NCI-H1105 (cell line): Measurements from ENCODE around the gene KRT33B.
"Not testable (repeated sequence)": the region's sequence is repeated elsewhere in the genome, so short reads cannot be mapped to it uniquely, and the experiment has no call there.

ENCODE experiments used
- DNase-seq: peaks from one replicate; lab custom pipeline; 2025; lab: John Stamatoyannopoulos, UW

Gene KRT33B

GRCh38 chr17:41369713-41370112 lies at the start of gene KRT33B:
Gene KRT33B, minus strand, starts transcription at chr17:41369813. Its CDS starts 63 bp downstream, at chr17:41369750.
- DNase-seq, result no peak

GRCh38 chr17:41418116-41418860 lies 48.7 kb upstream of the KRT33B start:
- DNase-seq, result no peak

- no peak for DNase-seq
Measured at GRCh38 chr17:41417576-41418015, 48.0 kb upstream of the KRT33B start.

GRCh38 chr17:41417127-41417526 lies 47.5 kb upstream of the KRT33B start:
- DNase-seq, result no peak

GRCh38 chr17:41416479-41416878 lies 46.9 kb upstream of the KRT33B start:
- DNase-seq, result no peak

GRCh38 chr17:41415833-41416335 lies 46.3 kb upstream of the KRT33B start:
- no peak for DNase-seq

- no peak for DNase-seq
Measured at GRCh38 chr17:41415411-41415810, 45.8 kb upstream of the KRT33B start.

- no peak for DNase-seq
Measured at GRCh38 chr17:41413982-41414381, 44.4 kb upstream of the KRT33B start.

- DNase-seq, result no peak
Measured at GRCh38 chr17:41413353-41413957, 43.8 kb upstream of the KRT33B start.

GRCh38 chr17:41411072-41411840 lies 41.6 kb upstream of the KRT33B start:
- no peak for DNase-seq

GRCh38 chr17:41407226-41407625 lies 37.6 kb upstream of the KRT33B start:
- DNase-seq, result no peak

- no peak for DNase-seq
Measured at GRCh38 chr17:41406205-41406604, 36.6 kb upstream of the KRT33B start.

- DNase-seq, result peak; percentile 65
Measured at GRCh38 chr17:41404024-41404671, 34.5 kb upstream of the KRT33B start.

GRCh38 chr17:41403404-41404023 lies 33.9 kb upstream of the KRT33B start:
- DNase-seq, result no peak

- DNase-seq, result no peak
Measured at GRCh38 chr17:41402161-41402560, 32.5 kb upstream of the KRT33B start.

GRCh38 chr17:41396996-41397660 lies 27.5 kb upstream of the KRT33B start, which contains the start of gene KRT31:
Gene KRT31, minus strand, starts transcription at chr17:41397608. Its CDS starts 69 bp downstream, at chr17:41397539.
- no peak for DNase-seq

- DNase-seq, result no peak
Measured at GRCh38 chr17:41396340-41396739, 26.7 kb upstream of the KRT33B start.

GRCh38 chr17:41395611-41396010 lies 26.0 kb upstream of the KRT33B start:
- DNase-seq, result no peak

GRCh38 chr17:41395044-41395443 lies 25.4 kb upstream of the KRT33B start:
- DNase-seq, result not testable (repeated sequence)

GRCh38 chr17:41394254-41394996 lies 24.8 kb upstream of the KRT33B start:
- no peak for DNase-seq
